Astrocyte (in vitro differentiated cells and primary cell): ENCODE measurements around the gene DOCK7.

Source experiments
- EZH2 ChIP-seq: IDR thresholded peaks from 2 replicates; pipeline ENCODE4 v1.6.1; 2012; ENCODE audit warnings: mild to moderate bottlenecking, low read length, inconsistent platforms; ENCODE audit not compliant: insufficient read depth
- TF ChIP-seq, protein P1 (sequence below): IDR thresholded peaks from 2 replicates; pipeline ENCODE4 v1.5.1; 2011; ENCODE audit warnings: low read depth, mild to moderate bottlenecking, inconsistent platforms, low read length, moderate library complexity; ENCODE audit not compliant: insufficient read depth

DNA sequence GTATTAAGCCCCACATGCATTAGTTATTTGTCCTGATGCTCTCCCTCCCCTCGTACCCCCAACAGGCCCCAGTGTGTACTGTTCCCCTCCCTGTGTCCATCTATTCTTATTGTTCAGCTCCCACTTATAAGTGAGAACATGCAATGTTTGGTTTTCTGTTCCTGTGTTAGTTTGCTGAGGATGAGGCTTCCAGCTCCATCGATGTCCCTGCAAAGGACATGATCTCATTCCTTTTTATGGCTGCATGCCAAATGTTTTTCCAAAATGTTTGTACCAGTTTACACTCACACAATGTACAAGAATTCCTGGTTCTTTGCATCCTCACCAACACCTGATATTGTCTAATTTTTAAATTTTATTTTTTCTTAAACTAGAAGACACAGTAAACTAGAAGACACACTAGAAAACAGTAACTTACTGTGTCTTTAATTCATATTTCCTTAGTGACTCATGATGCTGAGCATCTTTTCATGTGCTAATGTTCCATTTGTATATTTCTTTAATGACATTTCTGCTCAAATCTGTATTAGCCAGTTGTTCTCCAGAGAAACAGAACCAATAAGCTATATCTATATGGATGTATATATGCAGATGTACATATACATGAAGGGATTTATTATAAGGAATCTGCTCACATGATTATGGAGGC lies 270.7 kb downstream of the DOCK7 start:
- TF ChIP-seq, protein P1, sequence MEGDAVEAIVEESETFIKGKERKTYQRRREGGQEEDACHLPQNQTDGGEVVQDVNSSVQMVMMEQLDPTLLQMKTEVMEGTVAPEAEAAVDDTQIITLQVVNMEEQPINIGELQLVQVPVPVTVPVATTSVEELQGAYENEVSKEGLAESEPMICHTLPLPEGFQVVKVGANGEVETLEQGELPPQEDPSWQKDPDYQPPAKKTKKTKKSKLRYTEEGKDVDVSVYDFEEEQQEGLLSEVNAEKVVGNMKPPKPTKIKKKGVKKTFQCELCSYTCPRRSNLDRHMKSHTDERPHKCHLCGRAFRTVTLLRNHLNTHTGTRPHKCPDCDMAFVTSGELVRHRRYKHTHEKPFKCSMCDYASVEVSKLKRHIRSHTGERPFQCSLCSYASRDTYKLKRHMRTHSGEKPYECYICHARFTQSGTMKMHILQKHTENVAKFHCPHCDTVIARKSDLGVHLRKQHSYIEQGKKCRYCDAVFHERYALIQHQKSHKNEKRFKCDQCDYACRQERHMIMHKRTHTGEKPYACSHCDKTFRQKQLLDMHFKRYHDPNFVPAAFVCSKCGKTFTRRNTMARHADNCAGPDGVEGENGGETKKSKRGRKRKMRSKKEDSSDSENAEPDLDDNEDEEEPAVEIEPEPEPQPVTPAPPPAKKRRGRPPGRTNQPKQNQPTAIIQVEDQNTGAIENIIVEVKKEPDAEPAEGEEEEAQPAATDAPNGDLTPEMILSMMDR = no peak
- TF ChIP-seq EZH2 = no peak
